NK-92 treated with Interleukin-12 subunit alpha and Interleukin-12 subunit beta, amount 100 ng/mL, for 24 hours (cell line): ENCODE data around the gene AVPI1.
A peak's percentile ranks its signal among the peaks of the same experiment; 100 is the strongest.
"Not testable (repeated sequence)": the region's sequence is repeated elsewhere in the genome, so short reads cannot be mapped to it uniquely, and the experiment has no call there.

Experiments
- DNase-seq: peaks from one replicate; lab custom pipeline; 2025; lab: John Stamatoyannopoulos, UW

AVPI1 gene

DNA sequence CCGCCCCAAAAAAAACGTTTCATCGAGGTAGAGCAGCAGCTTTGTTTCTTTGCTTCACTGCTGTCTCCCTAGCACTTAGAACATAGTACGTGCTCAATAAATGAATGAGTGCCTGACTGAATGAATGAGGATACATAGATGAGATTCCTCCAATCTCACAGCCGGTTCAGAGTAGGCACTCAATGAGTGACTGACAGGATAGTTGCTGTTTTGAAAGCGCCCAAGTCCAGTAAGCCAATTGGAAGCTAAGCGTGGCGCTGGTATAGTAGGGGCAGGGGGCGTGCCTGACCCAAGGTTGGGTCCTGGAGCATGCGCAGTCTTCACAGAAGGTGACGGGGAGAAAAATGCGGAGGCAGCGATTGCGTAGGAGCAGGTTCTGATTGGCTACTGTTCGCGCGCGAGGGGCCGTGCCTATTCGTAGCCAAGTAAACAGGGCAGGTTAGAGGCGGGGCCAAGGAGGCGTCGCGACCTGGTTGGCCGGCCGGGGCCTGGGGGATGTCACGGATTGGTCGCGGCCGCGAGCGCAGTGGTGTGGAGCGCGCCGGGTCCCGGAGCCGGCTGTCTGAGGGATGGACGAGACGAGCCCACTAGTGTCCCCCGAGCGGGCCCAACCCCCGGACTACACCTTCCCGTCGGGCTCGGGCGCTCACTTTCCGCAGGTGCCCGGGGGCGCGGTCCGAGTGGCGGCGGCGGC lies 46.7 kb downstream of the AVPI1 start, which contains the start of gene PI4K2A:
PI4K2A (plus strand) TSS at position 498 of the 694 bp plus-strand sequence; CDS start at position 570, 72 bp downstream.
- peak; percentile 97 for DNase-seq

DNA sequence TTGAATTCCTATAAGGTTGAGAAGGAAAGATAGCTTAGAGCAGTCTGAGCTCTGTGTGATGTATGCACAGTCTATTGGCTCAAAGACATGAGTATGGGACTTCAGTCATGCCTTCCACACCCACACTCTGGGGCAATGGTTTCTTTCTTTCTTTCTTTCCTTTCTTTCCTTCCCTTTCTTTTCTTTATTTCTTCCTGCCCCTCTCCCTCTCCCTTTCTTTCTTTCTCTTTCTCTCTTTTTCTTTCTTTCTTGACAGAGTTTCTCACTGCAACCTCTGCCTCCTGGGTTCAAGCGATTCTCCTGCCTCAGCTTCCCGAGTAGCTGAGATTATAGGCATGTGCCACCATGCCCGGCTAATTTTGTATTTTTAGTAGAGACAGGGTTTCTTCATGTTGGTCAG lies 48.0 kb downstream of the AVPI1 start:
- not testable (repeated sequence) for DNase-seq

DNA sequence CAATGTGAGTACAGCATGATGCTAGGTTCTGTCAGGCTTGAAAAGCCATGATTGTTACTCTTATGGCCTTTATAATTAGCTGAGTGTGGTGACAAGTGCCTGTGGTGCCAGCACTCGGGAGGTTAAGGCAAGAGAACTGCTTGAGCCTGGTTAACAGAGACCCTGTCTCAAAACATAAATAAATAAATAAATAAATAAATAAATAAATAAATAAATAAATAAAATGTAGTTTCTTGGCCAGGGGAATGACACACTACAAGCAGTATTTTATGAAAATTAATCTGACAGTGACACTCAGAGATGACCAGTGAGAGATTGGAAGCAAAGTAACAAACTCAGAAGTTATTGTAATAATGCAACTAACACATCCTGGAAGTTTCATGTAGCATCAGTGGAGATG lies 51.5 kb downstream of the AVPI1 start:
- DNase-seq: no peak

DNA sequence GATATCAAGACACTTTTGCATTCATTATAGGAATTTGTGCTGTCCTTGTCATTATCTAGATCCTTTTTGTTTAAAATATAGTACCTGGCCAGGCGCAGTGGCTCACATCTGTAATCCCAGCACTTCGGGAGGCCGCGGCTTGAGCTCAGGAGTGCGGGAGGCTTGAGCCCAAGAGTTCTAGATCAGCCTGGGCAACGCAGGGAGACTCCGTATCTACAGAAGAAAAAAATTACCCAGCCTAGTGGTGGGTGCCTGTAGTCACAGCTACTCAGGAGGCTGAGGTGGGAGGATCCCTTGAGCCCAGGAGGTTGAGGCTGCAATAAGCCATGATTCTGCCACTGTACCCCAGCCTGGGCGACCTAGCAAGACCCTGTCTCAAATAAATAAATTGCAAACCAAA lies 53.1 kb downstream of the AVPI1 start:
- DNase-seq: no peak

DNA sequence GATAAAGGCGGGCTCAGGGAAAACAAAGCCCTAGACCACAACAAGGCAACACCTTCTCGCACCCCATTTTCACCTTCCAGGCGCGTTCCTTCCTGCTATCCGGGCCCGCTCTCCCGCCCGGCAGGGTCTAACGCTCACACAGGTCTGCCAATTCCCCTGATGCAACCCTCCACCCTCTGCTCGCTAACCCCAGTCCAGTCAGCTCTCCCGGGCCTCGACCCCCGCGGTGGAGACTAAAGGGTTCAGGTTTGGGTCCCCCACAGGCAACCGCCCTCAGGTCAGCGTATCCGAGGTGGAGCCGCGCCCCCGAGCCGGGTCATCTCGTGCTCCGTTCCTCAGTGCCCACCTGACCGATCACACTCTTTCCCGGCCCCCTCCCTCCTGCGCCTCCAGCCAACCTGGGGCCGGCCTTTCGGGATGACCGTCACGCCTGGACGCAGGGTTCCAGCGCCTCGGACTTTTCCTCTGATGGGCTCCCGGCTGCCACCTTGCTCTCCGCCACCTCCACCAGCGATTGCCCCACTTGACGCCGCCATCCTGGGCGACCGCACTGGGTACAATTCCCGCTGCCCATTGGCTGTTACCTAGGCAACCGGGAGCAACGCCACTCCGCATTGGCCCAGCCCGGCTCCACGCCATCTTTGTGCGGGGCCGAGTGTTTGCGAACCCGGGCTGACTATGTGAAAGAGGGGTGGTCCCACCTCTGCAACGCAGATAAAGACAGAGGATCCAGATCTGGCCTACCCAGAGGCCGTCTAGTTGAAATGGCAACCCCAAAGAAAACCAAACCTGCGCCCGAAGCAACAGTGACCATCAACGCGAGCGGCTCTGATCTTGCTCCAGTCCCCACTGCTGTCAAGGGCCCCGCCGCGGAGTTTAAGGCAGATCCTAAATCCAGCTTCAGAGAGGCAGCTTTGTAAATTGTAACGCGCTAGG lies 53.8 kb downstream of the AVPI1 start, which contains the start of gene MORN4:
MORN4 (minus strand) TSS at position 552 of the 936 bp plus-strand sequence. CDS start 13,847 bp downstream, outside the sequence.
- DNase-seq: peak; percentile 61

DNA sequence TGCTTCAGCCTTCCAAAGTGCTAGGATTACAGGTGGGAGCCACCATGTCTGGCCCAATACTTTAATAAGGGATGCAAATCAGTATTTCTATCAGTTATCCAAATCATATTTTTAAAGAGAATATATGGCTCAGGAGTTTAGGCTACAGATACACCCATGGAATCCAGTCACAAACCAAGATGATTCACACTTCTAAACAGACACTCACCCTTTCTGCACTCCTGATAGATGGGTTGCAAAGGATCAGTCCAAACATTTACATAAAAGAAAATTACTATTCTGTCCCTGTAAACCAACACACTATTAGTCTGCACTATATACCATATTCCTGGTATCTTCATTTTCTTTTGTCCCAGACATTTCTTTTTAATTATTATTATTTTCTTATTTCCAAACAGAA lies 55.9 kb downstream of the AVPI1 start:
- DNase-seq: no peak

DNA sequence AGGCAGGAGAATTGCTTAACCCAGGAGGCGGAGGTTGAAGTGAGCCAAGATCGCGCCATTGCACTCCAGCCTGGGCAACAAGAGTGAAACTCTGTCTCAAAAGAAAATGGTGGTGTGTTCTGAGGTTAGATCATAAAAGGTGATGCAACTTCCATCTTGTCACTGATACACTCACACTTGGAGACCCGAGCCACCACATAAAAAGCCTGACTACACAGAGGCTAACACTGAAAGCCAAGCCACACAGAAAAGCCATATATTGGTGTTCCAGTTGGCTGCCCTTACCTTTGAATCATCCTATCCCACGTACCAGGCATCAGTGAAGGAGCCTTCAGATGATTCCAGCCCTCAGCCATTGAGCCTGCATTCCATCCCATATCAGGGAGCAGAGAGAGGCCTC lies 57.8 kb downstream of the AVPI1 start:
- no peak for DNase-seq

DNA sequence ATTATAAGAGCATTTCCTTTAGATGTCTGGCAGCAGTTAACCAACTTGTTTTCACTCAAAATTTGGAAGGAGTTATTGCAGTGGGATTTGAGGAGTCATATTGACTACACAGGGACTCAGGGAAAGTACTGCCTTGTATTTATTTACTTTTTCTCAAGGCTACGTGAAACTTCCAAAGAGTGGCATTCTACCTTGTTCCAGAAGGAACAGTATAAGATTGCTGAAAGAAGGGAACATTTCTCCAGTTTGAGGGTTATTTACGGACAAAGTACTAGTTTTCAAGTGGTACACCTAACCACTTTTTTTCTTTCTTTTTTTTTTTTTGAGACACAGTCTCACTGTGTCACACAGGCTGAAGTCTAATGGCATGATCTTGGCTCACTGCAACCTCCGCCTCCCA lies 58.8 kb downstream of the AVPI1 start:
- no peak for DNase-seq

DNA sequence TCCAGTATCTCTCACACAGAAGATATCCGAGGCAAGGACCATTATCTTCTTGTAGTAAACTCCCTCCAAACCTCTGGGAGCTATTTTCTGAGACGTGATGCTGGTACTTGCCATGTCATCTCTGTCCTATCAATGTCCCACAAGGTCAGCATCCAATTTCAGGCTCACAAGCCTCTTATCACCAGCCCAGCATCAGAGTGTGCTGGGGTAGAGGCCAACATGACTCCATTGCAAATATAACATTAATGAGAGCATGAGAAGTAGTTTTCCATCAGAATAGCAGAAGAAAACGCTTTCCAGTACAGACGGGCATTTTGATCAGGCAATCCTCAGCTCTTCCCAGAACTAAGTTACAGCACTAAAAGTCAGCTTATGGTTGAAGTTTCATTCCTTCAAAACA lies 59.3 kb downstream of the AVPI1 start:
- no peak for DNase-seq
